ENCODE measurements around the gene SCN5A. TPM values are rescaled to one million over a fixed set of nuclear protein-coding genes. Genes with fewer than 3 reads are reported as not detected.

SCN5A gene
- total and polyA plus RNA-seq, 2 of the 13 experiments (the other 11 are each of a cell fraction or from before 2014, with no cell fraction given), result 0.22 TPM; not detected in 1

DNA sequence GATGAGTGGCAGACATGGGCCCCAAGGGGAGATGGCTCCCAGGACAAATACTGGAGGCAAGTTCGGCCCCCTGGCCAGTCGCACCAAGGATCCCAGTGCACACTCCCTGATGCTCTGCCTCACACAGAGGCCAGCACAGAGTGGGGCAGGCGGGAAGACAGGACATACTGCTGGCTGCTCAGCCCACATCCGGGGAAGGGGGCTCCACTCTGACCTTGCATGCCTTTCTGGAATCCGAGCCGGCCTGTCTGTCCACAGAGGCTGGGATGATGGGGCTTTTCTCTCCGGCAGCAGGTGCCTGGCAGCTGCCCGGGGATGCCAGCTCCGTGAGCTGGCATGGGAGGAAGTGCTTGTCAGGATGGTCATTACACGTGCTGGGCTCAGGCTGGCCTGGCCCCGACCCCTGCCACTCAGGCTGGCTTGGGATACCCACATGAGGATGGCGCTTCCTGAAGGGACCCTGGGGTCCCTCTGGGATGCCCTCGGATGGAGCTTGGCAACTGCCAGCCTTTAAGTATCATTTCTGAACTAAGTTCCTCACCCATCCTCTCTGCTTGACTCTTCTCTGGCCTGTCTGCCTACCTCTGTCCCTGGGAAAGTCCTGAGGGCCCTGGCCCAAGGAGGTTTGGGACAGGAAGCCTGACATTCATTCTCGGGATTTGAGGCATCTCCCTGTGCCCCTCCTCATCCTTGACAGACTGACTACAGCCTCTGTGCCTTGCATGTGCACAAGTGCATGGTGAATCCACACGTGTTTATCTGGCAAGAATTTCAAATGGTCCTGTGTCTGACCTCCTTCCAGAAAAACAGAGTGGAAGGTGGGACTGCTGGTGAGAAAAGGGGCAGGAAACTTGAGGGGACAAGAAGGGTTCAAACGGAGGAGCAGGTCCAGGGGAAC is 106.8 kb downstream of the SCN5A start:
- ATAC-seq (peak; percentile 56), FAIRE-seq (no peak), DNase-seq (ENCODE audit: low spot score) (no peak)
- BruUV-seq (replicated peaks), result no TSS peak
- Histone ChIP-seq H3K27me3 (ENCODE audit: control insufficient read depth in 1 of 2, insufficient read depth in 2 of 2, low read length in 2 of 2) (peaks cover 0 to 20% of the 10 kb centered on the region in 2 experiments; a peak in 2 of 5 replicates), H3K9me3 (ENCODE audit: low read length) (no peaks in the 10 kb centered on the region), H3K79me2 (ENCODE audit: insufficient read depth, low read length) (no peaks in the 10 kb centered on the region), H3K9ac (ENCODE audit: insufficient read depth, low read depth, low read length) (no peak overlapping the region), H3K4me1 (ENCODE audit: insufficient read depth, low read length) (no peaks in the 10 kb centered on the region), H3K4me3 (replicated peaks in 1 of 3; ENCODE audit: insufficient read depth in 1 of 3, low read depth in 2 of 3, low read length in 3 of 3) (no peak overlapping the region), H3K27ac (ENCODE audit: extremely low read length, insufficient read depth, low read length) (no peak overlapping the region), H3K36me3 (replicated peaks in 1 of 2; ENCODE audit: control insufficient read depth in 1 of 2, insufficient read depth in 2 of 2, low read length in 2 of 2) (no peaks in the 10 kb centered on the region), H4K20me1 (ENCODE audit: insufficient read depth, low read length) (no peaks in the 10 kb centered on the region), H2AFZ (ENCODE audit: low read length) (no peak overlapping the region), H3K4me2 (ENCODE audit: low read depth, low read length) (no peak overlapping the region)
- POLR2A ChIA-PET, result no interaction called here
- CTCF ChIA-PET (ENCODE audit: low intra/inter-chr PET ratio, low total read pairs), result no interaction called here
- in situ Hi-C loops (cut with HindIII; ENCODE audit: extremely low pct_ligation_motif_present, low pct_unique_long_range_greater_than_20kb), result no loop called here
- intact Hi-C loops (cut with micrococcal nuclease; ENCODE audit: unreplicated experiment), result no loop called here
- 0% methylated on average over 3 of the region's 16 CpGs for WGBS (ENCODE audit: low lambda C conversion rate)
- no peak for TF ChIP-seq POLR2A (IDR thresholded peaks at IDR 0.05; ENCODE audit: insufficient read depth in 1 of 2, low read depth in 2 of 2, low read length in 2 of 2)
- TF ChIP-seq ZBTB38 (CRISPR knock-in tag; IDR thresholded peaks at IDR 0.05), result no peak
- TF ChIP-seq, protein P1, sequence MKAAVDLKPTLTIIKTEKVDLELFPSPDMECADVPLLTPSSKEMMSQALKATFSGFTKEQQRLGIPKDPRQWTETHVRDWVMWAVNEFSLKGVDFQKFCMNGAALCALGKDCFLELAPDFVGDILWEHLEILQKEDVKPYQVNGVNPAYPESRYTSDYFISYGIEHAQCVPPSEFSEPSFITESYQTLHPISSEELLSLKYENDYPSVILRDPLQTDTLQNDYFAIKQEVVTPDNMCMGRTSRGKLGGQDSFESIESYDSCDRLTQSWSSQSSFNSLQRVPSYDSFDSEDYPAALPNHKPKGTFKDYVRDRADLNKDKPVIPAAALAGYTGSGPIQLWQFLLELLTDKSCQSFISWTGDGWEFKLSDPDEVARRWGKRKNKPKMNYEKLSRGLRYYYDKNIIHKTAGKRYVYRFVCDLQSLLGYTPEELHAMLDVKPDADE (CRISPR knock-in tag; IDR thresholded peaks at IDR 0.05), result no peak
- TF ChIP-seq MYNN (CRISPR knock-in tag; IDR thresholded peaks at IDR 0.05; ENCODE audit: low read depth), result no peak
- no peak for TF ChIP-seq ZNF224 (CRISPR knock-in tag; IDR thresholded peaks at IDR 0.05)
- TF ChIP-seq CENPX (CRISPR knock-in tag; IDR thresholded peaks at IDR 0.05), result no peak
- no peak for TF ChIP-seq SIN3A (IDR thresholded peaks at IDR 0.05; ENCODE audit: borderline replicate concordance, low read depth, low read length)
- no peak for TF ChIP-seq USF2 (IDR thresholded peaks at IDR 0.05; ENCODE audit: low read depth, low read length)
- TF ChIP-seq USF2 (CRISPR knock-in tag; IDR thresholded peaks at IDR 0.05; ENCODE audit: borderline replicate concordance), result no peak
- no peak for TF ChIP-seq DR1 (CRISPR knock-in tag; IDR thresholded peaks at IDR 0.05)
- TF ChIP-seq RBAK (CRISPR knock-in tag; IDR thresholded peaks at IDR 0.05), result no peak
- no peak for TF ChIP-seq STAG1 (CRISPR knock-in tag; IDR thresholded peaks at IDR 0.05)
- TF ChIP-seq, protein P2, sequence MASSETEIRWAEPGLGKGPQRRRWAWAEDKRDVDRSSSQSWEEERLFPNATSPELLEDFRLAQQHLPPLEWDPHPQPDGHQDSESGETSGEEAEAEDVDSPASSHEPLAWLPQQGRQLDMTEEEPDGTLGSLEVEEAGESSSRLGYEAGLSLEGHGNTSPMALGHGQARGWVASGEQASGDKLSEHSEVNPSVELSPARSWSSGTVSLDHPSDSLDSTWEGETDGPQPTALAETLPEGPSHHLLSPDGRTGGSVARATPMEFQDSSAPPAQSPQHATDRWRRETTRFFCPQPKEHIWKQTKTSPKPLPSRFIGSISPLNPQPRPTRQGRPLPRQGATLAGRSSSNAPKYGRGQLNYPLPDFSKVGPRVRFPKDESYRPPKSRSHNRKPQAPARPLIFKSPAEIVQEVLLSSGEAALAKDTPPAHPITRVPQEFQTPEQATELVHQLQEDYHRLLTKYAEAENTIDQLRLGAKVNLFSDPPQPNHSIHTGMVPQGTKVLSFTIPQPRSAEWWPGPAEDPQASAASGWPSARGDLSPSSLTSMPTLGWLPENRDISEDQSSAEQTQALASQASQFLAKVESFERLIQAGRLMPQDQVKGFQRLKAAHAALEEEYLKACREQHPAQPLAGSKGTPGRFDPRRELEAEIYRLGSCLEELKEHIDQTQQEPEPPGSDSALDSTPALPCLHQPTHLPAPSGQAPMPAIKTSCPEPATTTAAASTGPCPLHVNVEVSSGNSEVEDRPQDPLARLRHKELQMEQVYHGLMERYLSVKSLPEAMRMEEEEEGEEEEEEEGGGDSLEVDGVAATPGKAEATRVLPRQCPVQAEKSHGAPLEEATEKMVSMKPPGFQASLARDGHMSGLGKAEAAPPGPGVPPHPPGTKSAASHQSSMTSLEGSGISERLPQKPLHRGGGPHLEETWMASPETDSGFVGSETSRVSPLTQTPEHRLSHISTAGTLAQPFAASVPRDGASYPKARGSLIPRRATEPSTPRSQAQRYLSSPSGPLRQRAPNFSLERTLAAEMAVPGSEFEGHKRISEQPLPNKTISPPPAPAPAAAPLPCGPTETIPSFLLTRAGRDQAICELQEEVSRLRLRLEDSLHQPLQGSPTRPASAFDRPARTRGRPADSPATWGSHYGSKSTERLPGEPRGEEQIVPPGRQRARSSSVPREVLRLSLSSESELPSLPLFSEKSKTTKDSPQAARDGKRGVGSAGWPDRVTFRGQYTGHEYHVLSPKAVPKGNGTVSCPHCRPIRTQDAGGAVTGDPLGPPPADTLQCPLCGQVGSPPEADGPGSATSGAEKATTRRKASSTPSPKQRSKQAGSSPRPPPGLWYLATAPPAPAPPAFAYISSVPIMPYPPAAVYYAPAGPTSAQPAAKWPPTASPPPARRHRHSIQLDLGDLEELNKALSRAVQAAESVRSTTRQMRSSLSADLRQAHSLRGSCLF (CRISPR knock-in tag; IDR thresholded peaks at IDR 0.05; ENCODE audit: borderline replicate concordance), result no peak
- TF ChIP-seq ZNF136 (CRISPR knock-in tag; IDR thresholded peaks at IDR 0.05; ENCODE audit: low read depth), result no peak
- TF ChIP-seq MTF2 (CRISPR knock-in tag; IDR thresholded peaks at IDR 0.05; ENCODE audit: borderline replicate concordance), result no peak
- TF ChIP-seq U2AF1 (optimal IDR thresholded peaks at IDR 0.05; ENCODE audit: low read depth, low read length), result no peak
